Right hindlimb (tissue), 1 donor: ENCODE results near the gene C2orf92.

Source experiments
- DNase-seq: peaks from one replicate; pipeline ENCODE4 v3.0.0-alpha.2; 2018

C2orf92 gene

DNA sequence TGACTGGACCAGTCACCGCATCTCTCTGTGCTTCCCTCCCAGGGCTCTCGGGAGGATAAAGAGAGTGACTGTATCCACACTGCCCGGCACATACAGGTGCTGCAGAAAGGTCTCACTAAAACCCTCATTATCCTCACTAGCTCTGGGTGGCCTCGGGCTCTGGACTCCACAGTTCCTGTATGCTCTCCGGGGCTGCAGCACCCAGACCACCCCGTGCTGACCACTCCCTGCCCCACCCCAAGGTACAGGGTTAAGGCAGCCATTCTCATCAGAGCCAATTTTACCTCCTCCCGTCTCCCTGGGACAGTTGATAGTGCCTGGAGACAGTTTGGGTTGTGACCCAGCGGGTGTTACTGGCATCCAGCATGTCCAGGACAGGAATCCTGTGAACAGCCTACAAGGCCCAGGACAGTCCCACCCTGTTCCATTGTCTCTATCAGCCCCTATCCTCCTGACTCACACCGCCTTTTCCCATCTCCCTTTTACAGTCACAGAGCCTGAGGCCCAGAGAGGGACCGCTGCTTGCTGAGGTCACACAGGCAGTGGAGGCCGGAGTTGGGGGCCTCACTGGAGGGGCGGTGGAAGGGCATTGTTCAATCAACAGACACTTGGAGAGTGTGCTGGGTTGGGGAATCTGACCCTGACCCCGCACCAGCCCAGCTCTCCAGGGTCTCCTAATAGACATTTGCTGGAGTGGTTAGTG is 45.6 kb downstream of the C2orf92 start:
- peak; percentile 9 for DNase-seq

- peak; percentile 9 for DNase-seq
These were observed 46.6 kb downstream of the C2orf92 start for GRCh38 chr2:97715951-97716694.

- peak; percentile 8 for DNase-seq
These were observed 47.4 kb downstream of the C2orf92 start for GRCh38 chr2:97716695-97717612.

DNA sequence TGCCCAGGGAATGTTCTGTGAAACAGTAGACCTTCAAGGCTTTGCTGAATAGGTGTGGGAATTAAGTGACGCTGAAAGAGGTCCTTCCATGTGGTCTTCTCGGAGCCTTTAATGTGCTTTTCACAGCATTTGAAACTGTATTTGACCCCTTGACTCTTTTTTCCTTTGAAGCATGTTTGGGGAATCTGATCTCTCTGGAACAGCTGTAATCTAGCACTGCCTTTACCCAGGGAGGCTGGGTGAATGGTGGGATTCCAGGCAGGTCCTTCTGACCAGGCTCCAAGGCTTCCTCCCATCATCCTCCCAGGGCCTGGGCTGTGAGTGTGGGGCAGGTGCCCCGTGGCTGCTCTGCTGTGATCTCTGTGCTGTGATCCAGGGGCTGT is 48.1 kb downstream of the C2orf92 start:
- DNase-seq = no peak

- DNase-seq = peak; percentile 8
These were observed 48.8 kb downstream of the C2orf92 start for GRCh38 chr2:97718051-97718882.

GRCh38 chr2:97718942-97719341 is 49.4 kb downstream of the C2orf92 start:
- peak; percentile 5 for DNase-seq

- DNase-seq = no peak
These were observed 50.0 kb downstream of the C2orf92 start for GRCh38 chr2:97719362-97720155.

GRCh38 chr2:97720746-97721145 is 51.2 kb downstream of the C2orf92 start:
- DNase-seq = no peak

GRCh38 chr2:97722227-97722626 is 52.7 kb downstream of the C2orf92 start:
- DNase-seq = no peak

- no peak for DNase-seq
These were observed 53.9 kb downstream of the C2orf92 start for GRCh38 chr2:97723156-97724072.

DNA sequence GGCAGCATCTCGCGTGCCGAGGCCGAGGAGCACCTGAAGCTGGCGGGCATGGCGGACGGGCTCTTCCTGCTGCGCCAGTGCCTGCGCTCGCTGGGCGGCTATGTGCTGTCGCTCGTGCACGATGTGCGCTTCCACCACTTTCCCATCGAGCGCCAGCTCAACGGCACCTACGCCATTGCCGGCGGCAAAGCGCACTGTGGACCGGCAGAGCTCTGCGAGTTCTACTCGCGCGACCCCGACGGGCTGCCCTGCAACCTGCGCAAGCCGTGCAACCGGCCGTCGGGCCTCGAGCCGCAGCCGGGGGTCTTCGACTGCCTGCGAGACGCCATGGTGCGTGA is 54.5 kb downstream of the C2orf92 start:
- no peak for DNase-seq

GRCh38 chr2:97724501-97724900 is 55.0 kb downstream of the C2orf92 start:
- DNase-seq = no peak

DNA sequence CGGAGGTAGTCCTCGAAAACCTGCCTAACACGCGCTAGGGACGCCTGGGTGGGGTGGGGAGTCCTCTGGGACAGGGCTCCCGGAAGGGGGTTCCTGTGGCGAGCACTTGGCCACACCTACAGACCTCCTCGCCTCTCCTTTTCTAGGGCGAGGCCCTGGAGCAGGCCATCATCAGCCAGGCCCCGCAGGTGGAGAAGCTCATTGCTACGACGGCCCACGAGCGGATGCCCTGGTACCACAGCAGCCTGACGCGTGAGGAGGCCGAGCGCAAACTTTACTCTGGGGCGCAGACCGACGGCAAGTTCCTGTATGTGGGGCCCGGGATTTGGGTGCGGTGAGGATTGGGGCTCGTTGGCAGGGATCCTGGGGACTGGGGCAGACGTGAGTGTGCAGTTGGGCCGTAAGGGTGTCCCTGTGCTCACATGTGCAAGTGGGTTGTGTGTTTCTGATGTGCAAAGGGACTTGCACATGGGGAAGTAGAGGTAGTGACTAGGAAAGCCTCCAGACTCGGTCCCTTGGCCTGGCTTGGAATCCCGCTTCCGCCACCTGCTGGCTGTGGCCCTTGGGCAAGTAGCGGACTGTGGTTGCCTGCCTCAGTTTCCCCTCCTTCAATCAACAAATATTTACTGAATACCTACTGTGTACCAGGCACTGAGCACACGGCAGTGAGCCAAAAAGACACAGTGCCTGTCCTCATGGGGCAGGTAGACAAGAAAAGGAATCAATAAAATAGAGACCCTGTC is 55.6 kb downstream of the C2orf92 start:
- DNase-seq = no peak

GRCh38 chr2:97726261-97727064 is 57.0 kb downstream of the C2orf92 start:
- DNase-seq = peak; percentile 72

DNA sequence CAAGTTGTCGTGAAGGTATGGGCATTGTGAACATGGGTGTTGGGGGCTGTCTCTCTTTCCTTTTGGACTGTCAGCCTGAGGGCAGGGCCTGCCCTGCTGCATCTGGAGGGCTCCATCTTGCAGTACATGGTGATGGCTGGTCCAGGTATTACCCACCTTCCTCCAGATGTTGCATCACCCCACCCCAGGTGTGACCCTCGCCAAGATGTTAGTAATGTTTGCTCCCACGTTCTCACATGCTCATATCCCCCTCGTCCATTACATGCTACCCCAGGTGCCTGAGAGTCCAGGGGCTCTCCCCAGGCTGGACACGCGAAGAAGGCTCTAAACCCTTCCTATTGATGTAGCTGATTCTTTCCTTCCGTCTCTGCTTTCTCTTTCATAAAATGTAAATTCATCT is 57.8 kb downstream of the C2orf92 start:
- DNase-seq = peak; percentile 4

GRCh38 chr2:97728091-97728731 is 58.7 kb downstream of the C2orf92 start:
- DNase-seq = peak; percentile 86

- peak; percentile 3 for DNase-seq
These were observed 60.7 kb downstream of the C2orf92 start for GRCh38 chr2:97730245-97730644.

GRCh38 chr2:97731274-97732020 is 61.9 kb downstream of the C2orf92 start:
- DNase-seq = peak; percentile 12
